ENCODE data around the gene SHB.

DNA sequence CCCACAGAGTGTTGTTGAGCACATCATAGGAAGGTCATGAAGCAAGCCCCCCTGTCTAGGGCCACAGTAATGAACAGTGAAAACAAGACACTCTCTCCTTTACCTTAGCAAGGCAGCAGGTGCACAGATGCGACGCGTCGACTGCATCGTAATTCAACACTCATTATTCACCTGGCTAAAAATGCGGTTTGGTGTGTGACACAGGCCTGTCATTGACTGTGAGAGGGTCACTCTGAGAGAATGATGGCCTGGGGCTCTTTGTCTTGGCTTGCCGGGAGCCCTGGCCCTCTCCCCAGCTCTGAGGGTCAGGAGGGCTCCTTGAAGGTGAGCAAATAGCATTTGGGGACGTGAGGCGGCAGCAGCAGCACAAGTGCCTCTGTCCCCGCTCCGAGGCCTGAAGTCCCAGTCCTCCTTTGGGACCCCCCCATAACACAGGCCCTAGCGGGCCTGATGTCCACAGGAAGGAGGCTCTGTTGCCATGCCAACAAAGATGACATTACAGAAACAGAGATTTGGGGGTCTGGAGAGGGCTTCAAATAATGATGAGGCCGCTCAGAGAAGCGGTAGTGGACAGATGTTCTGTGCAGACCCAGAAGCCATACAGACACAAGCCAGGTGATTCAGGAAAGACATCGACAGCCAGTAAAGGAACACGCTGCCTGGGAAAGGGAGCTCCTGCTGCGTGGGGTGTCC, 46.7 kb downstream of the SHB start:
- TF ChIP-seq, protein P1, sequence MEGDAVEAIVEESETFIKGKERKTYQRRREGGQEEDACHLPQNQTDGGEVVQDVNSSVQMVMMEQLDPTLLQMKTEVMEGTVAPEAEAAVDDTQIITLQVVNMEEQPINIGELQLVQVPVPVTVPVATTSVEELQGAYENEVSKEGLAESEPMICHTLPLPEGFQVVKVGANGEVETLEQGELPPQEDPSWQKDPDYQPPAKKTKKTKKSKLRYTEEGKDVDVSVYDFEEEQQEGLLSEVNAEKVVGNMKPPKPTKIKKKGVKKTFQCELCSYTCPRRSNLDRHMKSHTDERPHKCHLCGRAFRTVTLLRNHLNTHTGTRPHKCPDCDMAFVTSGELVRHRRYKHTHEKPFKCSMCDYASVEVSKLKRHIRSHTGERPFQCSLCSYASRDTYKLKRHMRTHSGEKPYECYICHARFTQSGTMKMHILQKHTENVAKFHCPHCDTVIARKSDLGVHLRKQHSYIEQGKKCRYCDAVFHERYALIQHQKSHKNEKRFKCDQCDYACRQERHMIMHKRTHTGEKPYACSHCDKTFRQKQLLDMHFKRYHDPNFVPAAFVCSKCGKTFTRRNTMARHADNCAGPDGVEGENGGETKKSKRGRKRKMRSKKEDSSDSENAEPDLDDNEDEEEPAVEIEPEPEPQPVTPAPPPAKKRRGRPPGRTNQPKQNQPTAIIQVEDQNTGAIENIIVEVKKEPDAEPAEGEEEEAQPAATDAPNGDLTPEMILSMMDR (IDR thresholded peaks at IDR 0.05; ENCODE audit: low read length), result no peak
- no peak for TF ChIP-seq EZH2 (IDR thresholded peaks at IDR 0.05; ENCODE audit: borderline replicate concordance, low read length)

Measured in OCI-LY1 (cell line).